ENCODE measurements around the gene COASY. TPM values are rescaled to one million over a fixed set of nuclear protein-coding genes. Genes with fewer than 3 reads are reported as not detected.

COASY gene
- total and polyA plus RNA-seq, 2 experiments from 2014 or later, result 60.1 to 72.1 TPM

GRCh38 chr17:42573095-42573494 is 11.1 kb downstream of the COASY start:
- Histone ChIP-seq H3K4me3 (no peak overlapping the region), H3K79me2 (replicated peaks; ENCODE audit: insufficient read depth) (peaks cover 22% of the 10 kb centered on the region), H4K20me1 (replicated peaks; ENCODE audit: insufficient read depth) (peaks cover 14% of the 10 kb centered on the region), H3K4me2 (no peak overlapping the region), H3K4me1 (ENCODE audit: insufficient read depth) (peaks cover 8% of the 10 kb centered on the region), H2AFZ (no peak overlapping the region), H3K9me2 (ENCODE audit: insufficient read depth) (no peaks in the 10 kb centered on the region), H3K27ac (ENCODE audit: low read depth) (no peak overlapping the region), H3K36me3 (ENCODE audit: insufficient read depth) (peaks cover 41% of the 10 kb centered on the region), H3F3A (replicated peaks; ENCODE audit: low read depth) (peaks cover 60% of the 10 kb centered on the region), H3K27me3 (ENCODE audit: insufficient read depth) (no peaks in the 10 kb centered on the region)
- no peak for TF ChIP-seq EZH2 (IDR thresholded peaks at IDR 0.05; ENCODE audit: low read depth, unreplicated experiment)
- no peak for TF ChIP-seq CREB1 (CRISPR knock-in tag; IDR thresholded peaks at IDR 0.05; ENCODE audit: low read depth)
- TF ChIP-seq ZNF331 (CRISPR knock-in tag; IDR thresholded peaks at IDR 0.05; ENCODE audit: low read depth), result no peak
- TF ChIP-seq EZH2phosphoT487 (IDR thresholded peaks at IDR 0.05; ENCODE audit: unreplicated experiment), result no peak
- no peak for TF ChIP-seq JUNB (IDR thresholded peaks at IDR 0.05; ENCODE audit: unreplicated experiment)
- TF ChIP-seq, protein P1, sequence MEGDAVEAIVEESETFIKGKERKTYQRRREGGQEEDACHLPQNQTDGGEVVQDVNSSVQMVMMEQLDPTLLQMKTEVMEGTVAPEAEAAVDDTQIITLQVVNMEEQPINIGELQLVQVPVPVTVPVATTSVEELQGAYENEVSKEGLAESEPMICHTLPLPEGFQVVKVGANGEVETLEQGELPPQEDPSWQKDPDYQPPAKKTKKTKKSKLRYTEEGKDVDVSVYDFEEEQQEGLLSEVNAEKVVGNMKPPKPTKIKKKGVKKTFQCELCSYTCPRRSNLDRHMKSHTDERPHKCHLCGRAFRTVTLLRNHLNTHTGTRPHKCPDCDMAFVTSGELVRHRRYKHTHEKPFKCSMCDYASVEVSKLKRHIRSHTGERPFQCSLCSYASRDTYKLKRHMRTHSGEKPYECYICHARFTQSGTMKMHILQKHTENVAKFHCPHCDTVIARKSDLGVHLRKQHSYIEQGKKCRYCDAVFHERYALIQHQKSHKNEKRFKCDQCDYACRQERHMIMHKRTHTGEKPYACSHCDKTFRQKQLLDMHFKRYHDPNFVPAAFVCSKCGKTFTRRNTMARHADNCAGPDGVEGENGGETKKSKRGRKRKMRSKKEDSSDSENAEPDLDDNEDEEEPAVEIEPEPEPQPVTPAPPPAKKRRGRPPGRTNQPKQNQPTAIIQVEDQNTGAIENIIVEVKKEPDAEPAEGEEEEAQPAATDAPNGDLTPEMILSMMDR (conservative IDR thresholded peaks at IDR 0.05; ENCODE audit: low read depth in 2 of 2), result no peak
- TF ChIP-seq STAT1 (IDR thresholded peaks at IDR 0.05; ENCODE audit: unreplicated experiment), result no peak
- no peak for TF ChIP-seq REST (IDR thresholded peaks at IDR 0.05; ENCODE audit: unreplicated experiment)
- no peak for TF ChIP-seq POLR2AphosphoS5 (IDR thresholded peaks at IDR 0.05; ENCODE audit: low read depth)
- no peak for TF ChIP-seq ZNF462 (CRISPR knock-in tag; IDR thresholded peaks at IDR 0.05)
- no peak for TF ChIP-seq ETS1 (IDR thresholded peaks at IDR 0.05)
- no peak for TF ChIP-seq NANOG (IDR thresholded peaks at IDR 0.05; ENCODE audit: borderline replicate concordance)
- no peak for TF ChIP-seq ZNF114 (CRISPR knock-in tag; IDR thresholded peaks at IDR 0.05)
- peaks cover 10% of the 10 kb centered on the region for H3K27me3 Mint-ChIP-seq (ENCODE audit: insufficient read depth, low read depth, poor library complexity)
- H3K27ac Mint-ChIP-seq, result peak overlapping the region; percentile 82
- H3K4me1 Mint-ChIP-seq, result peaks cover 13% of the 10 kb centered on the region
- no peak overlapping the region; the same call in 2 of the 3 replicates for H3K4me3 Mint-ChIP-seq
- no peaks in the 10 kb centered on the region for H3K9me3 Mint-ChIP-seq
- H3K36me3 Mint-ChIP-seq (ENCODE audit: low read depth), result peaks cover 82% of the 10 kb centered on the region
- DNase-seq (ENCODE audit: low spot score) (no peak), ATAC-seq (no peak)

Measured in GM23338 (cell line).